Measurements from ENCODE around the gene NT5C3B. TPM values are rescaled to one million over a fixed set of nuclear protein-coding genes. Genes with fewer than 3 reads are reported as not detected.

Gene NT5C3B
- total RNA-seq, 2 experiments from 2014 or later = 0.16 to 12.1 TPM

- intact Hi-C loops (cut with micrococcal nuclease; ENCODE audit: unreplicated experiment) = loop anchor here (5.0 kb wide), 1 partner anchor 128 kb away; no protein-coding TSS in a partner anchor
- no peak; the same call in 1 of the 2 replicates for TF ChIP-seq CTCF (conservative IDR thresholded peaks at IDR 0.05; ENCODE audit: low read length)
- TF ChIP-seq EZH2phosphoT487 (IDR thresholded peaks at IDR 0.05; ENCODE audit: borderline replicate concordance, low read depth, low read length) = no peak
- Histone ChIP-seq H3K4me1 (ENCODE audit: insufficient read depth, low read length, poor library complexity, severe bottlenecking) (peaks cover 21% of the 10 kb centered on the region), H3K36me3 (ENCODE audit: insufficient read depth, low read length) (peaks cover 37% of the 10 kb centered on the region), H3K4me3 (ENCODE audit: low read depth, low read length, poor library complexity, severe bottlenecking) (peak overlapping the region; percentile 92), H3K79me2 (ENCODE audit: insufficient read depth, low read depth, low read length) (peaks cover 42% of the 10 kb centered on the region), H4K20me1 (ENCODE audit: insufficient read depth, low read length) (peaks cover 10% of the 10 kb centered on the region; the same call in 1 of the 2 replicates), H3K9me3 (ENCODE audit: low read length) (no peaks in the 10 kb centered on the region), H3K9me2 (ENCODE audit: insufficient read depth, low read length) (no peaks in the 10 kb centered on the region), H3K4me2 (ENCODE audit: low read length) (peak overlapping the region; percentile 54), H3K27ac (ENCODE audit: low read depth, low read length, poor library complexity, severe bottlenecking) (peak overlapping the region; percentile 82), H2AFZ (ENCODE audit: low read length) (peak overlapping the region; percentile 4; the same call in 1 of the 2 replicates)
- no peak for DNase-seq (ENCODE audit: low spot score)
- no TSS peak for BruUV-seq (replicated peaks)
- POLR2A ChIA-PET = interaction anchor here (0.7 to 2.6 kb wide), 6 partner anchors 13 to 177 kb away, joined by 3 to 11 read pairs (median 3); no protein-coding TSS in a partner anchor
- CTCF ChIA-PET (ENCODE audit: unreplicated experiment) = no interaction called here
Observed at GRCh38 chr17:41865596-41865893, 29.5 kb upstream of the NT5C3B start.

- Histone ChIP-seq H3K9me3 (ENCODE audit: low read length) (no peaks in the 10 kb centered on the region), H2AFZ (ENCODE audit: low read length) (peak within 1 kb of the TSS; percentile 69), H3K4me1 (ENCODE audit: insufficient read depth, low read length, poor library complexity, severe bottlenecking) (peaks cover 21% of the 10 kb centered on the region), H3K79me2 (ENCODE audit: insufficient read depth, low read depth, low read length) (peaks cover 47% of the 10 kb centered on the region), H3K4me3 (ENCODE audit: low read depth, low read length, poor library complexity, severe bottlenecking) (peak within 1 kb of the TSS; percentile 92), H3K4me2 (ENCODE audit: low read length) (peak within 1 kb of the TSS; percentile 97), H4K20me1 (ENCODE audit: insufficient read depth, low read length) (peaks cover 10% of the 10 kb centered on the region; the same call in 1 of the 2 replicates), H3K9me2 (ENCODE audit: insufficient read depth, low read length) (no peaks in the 10 kb centered on the region), H3K36me3 (ENCODE audit: insufficient read depth, low read length) (peaks cover 32% of the 10 kb centered on the region), H3K27ac (ENCODE audit: low read depth, low read length, poor library complexity, severe bottlenecking) (peak within 1 kb of the TSS; percentile 82)
- peak; percentile 92 for DNase-seq (ENCODE audit: low spot score)
- TF ChIP-seq EZH2phosphoT487 (IDR thresholded peaks at IDR 0.05; ENCODE audit: borderline replicate concordance, low read depth, low read length) (no peak), CTCF (conservative IDR thresholded peaks at IDR 0.05; ENCODE audit: low read length) (no peak)
- ChIA-PET POLR2A (interaction anchor here (0.7 to 2.6 kb wide), 7 partner anchors 12 to 64 kb away, joined by 3 to 11 read pairs (median 3); partner anchors contain the start of gene KLHL10), CTCF (ENCODE audit: unreplicated experiment) (interaction anchor here (1.0 kb wide), 1 partner anchor 266 kb away, joined by 3 read pairs; no protein-coding TSS in a partner anchor)
- BruUV-seq (replicated peaks) = no TSS peak
- intact Hi-C loops (cut with micrococcal nuclease; ENCODE audit: unreplicated experiment) = loop anchor here (5.0 kb wide), 1 partner anchor 128 kb away; no protein-coding TSS in a partner anchor
Observed at GRCh38 chr17:41864836-41865595, 29.0 kb upstream of the NT5C3B start, which contains the start of gene KLHL11. Gene KLHL11 (minus strand): TSS chr17:41865423. CDS start chr17:41865370, 53 bp downstream.
